GM04504 (cell line): ENCODE data around the gene KCNIP3.
"Not testable (repeated sequence)": the region's sequence is repeated elsewhere in the genome, so short reads cannot be mapped to it uniquely, and the experiment has no call there.

Experiments
- DNase-seq: peaks from one replicate; pipeline ENCODE4 v3.0.0-alpha.2; 2012; ENCODE audit warnings: low read depth

Gene KCNIP3

GRCh38 chr2:95346738-95347671, 49.9 kb downstream of the KCNIP3 start:
- DNase-seq: no peak

DNA sequence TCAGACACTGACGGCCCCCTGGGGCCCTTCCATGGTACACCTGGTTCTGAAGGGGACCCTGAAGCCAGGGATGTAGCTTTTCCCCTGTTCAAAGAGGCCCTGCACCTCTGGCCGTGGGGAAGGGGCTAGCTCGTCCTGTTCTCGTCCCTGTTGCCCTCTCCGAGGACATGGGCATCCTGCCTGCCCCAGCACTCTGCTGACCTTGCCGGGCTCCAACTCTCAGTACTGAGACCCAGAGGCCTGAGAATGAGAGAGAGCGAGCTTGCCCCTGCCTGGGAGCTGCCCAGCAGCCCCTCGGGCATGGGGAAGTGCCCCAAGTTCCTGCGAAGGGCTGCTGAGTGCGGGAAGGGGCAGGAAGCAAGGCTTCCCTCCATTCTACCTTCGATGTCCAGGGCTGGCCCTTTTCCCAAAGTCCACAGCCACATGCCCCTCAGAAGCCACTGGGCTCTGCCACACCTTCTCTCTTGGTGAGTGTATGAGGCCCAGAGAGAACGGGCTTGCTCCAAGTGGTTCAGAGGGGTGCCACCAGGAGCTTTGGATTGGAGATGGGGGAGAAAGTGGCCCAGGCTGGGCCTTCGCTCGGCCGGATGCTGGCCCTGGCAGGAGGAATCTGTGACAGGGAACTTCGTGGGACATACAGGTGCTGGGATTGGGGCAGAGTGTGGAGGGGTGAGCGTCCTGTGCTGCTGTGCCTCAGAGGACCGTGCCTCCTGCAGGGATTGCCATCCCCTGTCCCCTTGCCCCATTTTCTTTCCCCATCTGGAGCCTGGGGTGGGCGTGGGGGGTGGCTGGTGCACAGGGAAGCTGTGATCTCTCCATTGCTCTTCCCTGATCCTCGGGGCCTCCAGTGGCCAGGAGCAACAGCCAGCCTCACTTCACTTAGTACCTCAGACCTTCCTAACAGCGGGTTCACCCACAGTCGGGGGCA, 50.8 kb downstream of the KCNIP3 start:
- no peak for DNase-seq

DNA sequence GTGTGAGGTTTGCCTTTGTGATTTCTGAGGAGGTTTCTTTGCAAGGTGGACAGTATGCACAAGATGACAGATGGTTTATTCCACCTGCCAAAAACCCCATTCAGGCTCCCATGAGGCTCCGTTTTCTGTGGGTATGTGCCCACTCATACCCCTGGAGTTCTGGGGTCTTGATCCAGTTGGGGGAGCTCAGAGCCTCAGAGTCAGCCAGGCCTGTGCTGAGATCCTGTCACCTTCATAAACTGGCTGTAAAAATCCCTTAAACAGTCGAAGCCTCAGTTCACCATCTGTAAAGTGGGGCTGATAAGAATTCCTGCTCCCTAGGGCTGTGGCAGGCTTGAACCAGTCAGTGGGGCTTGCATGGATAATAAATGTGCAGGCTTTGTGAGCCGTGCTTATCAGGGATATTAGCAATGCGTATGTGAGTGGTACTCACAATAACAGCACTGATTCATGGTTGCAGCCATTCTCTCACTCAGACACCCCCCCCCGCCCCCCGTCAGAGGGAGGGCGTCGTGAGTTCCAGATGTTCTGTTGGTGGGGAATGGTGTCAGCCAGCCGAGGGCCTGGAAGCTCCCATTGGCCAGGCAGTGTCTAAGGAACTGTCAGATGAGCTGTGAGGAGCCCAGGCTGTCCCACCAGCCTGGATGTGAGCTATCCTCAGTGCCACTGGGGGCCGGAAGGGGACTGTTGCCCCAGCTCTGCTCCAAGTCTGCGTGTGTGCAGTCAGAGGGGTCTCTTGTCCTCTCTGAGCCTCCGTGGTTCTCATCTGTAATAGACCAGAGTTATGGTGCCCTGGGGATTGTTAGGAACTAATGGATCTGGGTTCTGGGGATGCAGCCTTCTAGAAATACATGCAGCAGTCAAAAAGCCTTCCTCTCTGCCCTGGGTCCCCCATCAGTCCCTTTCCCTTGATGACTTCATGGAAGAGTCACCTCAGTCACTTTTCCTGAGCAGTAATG, 51.7 kb downstream of the KCNIP3 start:
- no peak for DNase-seq

DNA sequence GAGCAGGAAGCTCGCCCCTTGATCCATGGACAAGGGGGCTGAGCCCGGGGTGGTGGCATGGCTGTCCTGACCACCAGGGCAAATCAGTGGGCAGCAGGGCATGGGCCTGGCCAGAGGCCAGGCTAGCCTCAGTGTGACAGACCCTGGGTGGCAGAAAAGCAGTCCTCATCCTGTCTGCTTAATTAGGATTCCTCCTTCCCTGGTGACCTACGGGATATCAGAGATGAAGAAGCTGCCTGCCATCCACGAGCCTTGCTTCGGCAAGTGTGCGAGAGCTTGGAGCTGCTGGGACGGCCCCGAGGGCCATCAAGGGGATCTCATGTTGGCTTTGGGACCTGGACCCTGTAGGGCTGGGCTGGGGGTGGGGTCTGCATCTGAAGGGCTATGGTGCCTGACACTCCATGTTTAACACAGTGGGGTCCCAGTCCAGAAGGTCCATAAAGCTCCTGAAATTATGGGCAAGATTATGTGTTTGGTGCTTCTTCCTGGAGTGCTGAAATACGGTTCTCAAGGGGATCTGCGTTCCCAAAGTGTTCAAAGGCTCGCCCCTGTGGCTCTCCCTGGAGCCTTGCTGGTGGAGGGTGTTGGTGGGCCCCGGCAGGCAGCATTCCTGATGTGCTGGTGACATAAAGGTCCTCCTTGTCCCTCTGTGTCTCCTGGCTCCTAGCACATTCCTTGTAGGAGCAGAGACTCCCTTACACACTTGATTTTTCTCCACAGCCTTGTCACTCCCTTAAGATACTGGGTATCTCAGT, 52.6 kb downstream of the KCNIP3 start:
- DNase-seq: no peak

- DNase-seq: no peak
Observed at GRCh38 chr2:95350368-95350767, 53.2 kb downstream of the KCNIP3 start.

DNA sequence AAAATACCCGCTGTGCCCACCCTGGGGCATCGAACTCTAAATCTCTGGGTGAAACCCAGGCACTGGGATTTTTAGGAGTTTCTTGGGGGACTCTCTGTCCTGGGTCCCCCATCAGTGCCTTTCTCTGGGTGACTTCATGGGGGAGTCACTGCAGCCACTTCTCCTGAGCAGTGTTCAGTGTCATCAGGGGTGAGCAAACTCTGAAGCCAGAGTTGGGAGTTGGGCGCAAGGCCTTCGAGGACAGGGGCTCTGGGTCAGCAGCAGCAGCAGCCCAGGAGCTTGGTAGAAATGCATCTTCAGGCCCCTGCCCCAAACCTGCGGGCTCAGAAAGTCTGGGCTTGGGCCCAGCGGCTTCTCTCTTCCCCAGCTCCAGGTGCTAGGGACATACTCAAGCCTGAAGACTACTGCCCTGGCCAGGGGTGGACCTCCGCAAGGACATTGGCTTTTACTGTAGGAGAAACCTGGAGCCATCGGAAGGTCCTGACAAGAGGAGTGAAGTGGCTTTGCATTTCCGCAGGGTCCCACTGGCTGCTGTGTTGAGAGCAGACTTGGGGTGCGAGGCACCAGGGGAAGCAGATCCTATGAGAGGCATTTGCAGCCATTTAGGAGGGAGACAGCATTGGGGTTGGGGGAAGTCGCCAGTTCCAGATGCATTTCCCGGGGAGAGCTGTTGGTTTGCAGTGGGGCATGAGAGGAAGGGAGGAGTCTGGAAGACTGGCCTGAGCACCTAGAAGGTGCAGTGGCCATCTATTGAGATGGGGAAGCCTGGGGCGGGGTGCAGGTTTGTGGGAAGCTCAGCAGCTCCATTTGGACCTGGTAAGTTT, 53.8 kb downstream of the KCNIP3 start:
- DNase-seq: no peak

GRCh38 chr2:95351598-95351915, 54.4 kb downstream of the KCNIP3 start:
- no peak for DNase-seq

DNA sequence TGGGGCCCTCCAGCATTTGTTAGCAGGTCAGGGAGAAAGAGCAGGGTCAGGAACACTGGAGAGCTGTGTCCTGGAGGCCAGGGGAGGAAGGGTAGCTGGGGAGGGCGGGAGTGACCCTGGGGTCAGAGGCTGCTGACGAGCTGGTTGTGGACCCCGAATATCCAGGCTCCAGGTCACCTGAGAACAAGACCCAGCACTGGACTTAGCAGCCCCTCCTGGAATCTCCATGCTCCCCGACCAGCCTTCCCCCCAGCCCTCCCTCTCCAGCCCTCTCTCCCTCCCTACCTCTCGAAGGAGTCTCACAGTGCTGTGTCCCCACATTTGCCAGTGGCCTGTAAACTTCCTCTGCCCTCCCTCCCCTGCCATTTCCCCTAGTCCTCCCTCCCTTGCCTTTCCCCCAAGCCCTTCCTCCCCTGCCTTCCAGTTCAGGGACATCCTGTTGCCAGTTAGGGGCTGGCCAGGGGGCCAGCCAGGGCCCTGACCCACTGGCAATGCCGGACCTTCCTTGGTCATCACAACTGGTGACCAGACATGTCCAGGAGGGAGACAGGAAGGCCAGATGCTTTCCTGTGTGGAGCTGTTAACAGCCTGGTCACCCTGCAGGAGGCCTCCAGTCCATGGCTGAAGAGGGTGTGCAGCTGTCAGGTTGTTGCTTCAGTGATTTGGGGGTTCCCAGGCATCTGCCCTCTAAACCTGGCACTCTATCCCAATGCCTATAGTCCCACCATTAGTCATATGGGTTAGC, 55.3 kb downstream of the KCNIP3 start:
- DNase-seq: no peak

DNA sequence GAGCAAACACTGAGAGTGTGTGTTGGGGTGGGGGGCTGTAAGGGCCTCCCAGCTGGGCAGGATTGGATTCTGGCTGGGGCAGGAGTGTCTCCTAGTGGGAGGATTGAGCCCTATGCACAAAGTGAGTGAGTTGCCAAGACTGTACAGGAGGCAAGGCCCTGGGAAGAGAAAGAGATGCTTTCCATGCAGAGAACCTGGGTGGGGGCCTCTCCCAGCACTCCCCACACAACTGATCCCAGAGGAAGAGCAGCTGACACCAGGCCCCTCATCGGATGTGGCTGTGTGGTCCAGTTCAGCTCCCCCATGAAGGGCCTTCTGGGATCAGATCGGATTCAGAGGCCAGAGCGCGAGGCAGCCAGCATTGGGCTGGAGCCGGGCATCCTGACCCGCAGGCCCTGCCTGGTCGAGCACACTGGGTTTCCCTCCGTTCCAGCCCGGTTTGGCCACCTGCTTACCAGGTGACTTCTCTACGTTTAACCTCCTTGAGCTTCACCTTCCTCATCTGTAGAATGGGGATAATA, 56.0 kb downstream of the KCNIP3 start:
- no peak for DNase-seq

DNA sequence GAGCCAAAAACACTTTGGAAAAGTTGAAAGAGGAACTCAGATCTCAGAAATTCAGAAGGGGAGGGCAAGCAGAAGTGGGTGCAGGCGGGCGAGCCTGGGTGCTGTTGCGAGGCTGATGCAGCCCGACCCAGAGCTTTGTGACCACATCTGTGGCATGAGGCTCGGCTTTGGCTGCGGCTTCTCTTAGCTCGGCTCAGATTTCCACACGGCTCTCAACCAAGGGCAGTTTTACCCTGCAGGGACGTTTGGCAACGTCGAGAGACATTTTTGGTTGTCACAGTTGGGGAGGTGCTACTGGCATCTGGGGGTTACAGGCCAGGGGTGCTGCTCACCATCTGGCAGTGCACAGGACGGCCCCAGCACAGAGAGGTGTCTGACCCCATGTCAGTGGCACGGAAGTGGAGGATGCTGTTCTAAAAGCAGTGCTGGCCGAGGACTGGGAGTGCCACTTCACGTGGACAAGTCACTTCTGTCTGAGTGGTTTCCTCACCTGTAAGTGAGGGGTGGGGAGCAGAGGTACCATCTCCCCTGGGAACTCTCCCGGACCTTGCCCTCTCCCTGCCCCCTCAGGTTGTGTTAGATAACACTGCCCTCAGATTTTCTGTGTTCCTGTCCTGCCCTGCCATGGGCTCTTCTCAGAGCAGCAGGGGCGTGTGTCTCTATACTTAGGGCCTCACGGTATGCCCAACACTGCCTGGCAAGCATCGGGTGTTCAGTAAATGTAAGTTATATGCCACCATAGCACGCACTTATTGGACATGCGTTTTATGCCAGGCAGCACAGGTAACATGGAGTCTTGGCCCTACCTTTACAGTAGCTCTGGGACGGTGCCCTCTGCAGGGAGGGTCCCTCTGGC, 56.7 kb downstream of the KCNIP3 start:
- no peak for DNase-seq

DNA sequence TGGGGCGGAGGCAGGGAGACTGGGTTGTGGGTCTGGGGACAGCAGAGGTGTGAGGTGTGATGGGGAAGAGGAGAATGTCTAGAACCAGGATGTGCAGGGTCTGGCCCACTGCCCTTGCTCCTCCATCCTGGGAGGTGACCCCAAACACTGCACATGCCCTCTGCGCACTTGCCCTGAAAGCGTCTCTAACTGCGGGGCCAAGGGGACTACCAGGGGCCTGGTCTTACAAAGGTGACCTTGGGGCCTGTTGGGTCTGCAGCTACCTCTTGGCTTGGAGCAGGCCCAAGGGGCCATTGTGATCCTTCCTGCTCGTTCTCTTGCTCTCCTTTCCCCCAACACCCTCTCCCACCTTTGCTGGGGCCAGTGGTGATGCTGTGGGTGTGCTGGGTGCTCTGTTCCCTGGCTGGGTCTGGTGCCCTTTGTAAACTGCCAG, 57.3 kb downstream of the KCNIP3 start:
- no peak for DNase-seq

DNA sequence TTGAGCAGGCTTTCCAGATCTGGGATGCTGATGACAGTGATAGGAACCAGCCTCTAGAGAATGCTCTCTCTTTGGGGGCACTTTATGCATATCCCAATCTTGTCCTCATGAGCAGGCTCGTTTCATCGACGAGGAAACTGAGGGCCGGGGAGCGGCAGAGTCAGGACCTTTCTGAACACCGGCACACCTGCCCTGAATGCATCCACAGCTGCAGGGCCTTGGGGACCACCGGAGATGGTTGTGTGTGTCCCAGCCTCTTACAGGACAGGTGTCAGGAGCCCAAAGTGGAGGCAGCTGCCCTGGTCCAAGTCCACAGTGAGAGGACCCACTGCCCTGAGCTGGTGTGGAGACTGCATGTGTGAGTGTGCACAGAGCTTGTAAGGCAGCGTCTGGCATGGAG, 57.8 kb downstream of the KCNIP3 start:
- no peak for DNase-seq

DNA sequence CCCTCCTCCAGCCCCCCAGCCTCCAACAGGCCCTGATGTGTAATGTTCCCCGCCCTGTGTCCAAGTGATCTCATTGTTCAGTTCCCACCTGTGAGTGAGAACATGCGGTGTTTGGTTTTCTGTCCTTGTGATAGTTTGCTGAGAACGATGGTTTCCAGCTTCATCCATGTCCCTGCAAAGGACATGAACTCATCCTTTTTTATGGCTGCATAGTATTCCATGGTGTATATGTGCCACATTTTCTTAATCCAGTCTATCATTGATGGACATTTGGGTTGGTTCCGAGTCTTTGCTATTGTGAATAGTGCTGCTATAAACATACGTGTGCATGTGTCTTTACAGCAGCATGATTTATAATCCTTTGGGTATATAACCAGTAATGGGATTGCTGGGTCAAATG, 58.3 kb downstream of the KCNIP3 start:
- DNase-seq: not testable (repeated sequence)

DNA sequence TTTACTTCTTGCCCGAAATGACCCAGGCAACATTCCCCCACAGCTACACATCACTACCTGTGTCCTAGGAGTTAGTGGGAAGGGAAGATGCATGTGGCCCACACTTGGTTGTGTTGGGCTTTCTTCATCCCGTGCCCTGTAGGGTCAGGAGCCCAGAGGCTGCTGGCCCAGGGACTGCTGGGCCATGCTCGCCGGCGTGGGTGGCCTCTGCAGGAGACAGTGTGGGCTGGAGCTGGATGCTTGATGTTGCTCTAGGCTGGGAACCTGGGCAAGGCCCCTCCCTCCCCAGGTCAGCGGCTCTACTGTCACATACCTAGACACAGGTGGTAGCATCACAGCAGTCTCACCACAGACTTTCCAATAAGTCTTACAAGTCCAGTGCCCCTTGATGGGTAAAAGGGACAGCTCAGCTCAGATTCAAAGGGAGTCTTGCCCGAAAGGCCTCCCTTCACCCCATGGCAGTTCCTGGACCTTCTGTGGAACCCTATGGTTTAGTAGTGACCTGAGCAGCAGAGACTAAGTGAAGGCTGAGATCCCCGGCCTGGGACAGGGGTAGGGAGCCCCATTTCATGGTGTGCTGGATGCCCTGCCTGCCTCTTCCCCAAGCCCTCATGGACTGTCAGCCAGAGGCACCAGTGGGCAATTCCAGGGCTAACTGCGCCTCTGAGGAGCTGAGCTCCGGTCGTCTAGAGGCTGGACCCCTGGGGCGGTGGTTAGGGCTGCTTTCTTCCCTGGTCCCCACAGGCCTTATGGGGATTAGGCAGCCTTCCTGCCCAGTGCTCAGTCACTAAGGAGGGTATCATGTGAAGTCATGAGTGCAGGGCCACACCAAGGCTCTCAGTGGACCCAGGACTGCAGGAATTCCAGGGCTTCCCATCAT, 59.9 kb downstream of the KCNIP3 start:
- DNase-seq: no peak

DNA sequence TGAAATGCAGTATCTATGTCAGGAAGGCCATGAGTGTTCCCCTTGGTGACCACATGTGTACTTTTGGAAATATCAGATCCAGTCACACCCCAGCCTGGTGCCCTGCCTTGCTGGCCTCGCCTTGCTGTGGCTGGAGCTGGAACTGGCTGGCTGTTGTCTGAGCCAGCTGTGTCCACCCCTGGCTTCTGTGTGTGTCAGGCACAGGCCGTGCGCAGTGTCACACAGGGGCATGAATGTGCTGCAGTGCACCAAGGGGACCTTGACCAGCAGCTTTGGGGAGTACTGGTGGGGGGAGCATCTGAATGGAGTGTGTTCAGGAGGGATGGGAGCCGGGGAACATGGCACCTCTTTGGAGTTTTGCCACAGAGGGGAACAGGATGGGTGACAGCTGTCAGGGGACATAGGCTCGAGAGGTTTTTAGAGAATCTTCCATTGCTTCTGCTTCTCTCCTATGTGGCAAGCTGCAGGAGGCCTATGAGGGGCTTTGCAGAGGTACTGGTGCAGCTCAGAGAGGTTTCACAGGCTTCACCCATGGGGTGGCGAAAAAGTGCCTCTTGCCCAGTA, 60.7 kb downstream of the KCNIP3 start:
- DNase-seq: no peak

DNA sequence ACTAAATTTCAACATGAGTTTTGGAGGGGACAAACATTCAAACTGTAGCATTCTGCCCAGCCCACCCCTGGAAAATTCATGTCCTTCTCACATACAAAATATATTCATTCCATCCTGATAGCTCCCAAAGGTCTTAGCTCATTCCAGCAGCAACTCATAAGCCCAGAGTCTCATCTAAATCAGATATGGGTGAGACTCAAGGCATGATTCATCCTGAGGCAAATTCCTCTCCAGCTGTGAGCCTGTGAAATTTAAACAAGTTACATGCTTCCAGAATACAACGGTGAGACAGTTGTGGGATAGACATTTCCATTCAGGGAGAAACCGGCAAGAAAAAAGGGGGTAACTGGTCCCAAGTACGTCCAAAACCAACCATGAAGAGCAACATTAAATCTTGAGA, 61.9 kb downstream of the KCNIP3 start:
- peak; percentile 50 for DNase-seq

- no peak for DNase-seq
Observed at GRCh38 chr2:95359501-95359930, 62.4 kb downstream of the KCNIP3 start.
